ENCODE results near the gene CHMP1A.
"Not testable (repeated sequence)": the region's sequence is repeated elsewhere in the genome, so short reads cannot be mapped to it uniquely, and the experiment has no call there.

CHMP1A gene

GRCh38 chr16:89636663-89637062 is 20.8 kb downstream of the CHMP1A start:
- Histone ChIP-seq H3K27ac (ENCODE audit: low read length) (no peak overlapping the region), H3K4me1 (ENCODE audit: control insufficient read depth in 1 of 2, insufficient read depth in 2 of 2, low read length in 2 of 2) (peaks cover 0 to 13% of the 10 kb centered on the region in 2 donors), H3K4me3 (ENCODE audit: low read depth in 1 of 2, low read length in 2 of 2) (no peak overlapping the region), H3K36me3 (ENCODE audit: control insufficient read depth in 1 of 2, insufficient read depth in 2 of 2, low read length in 2 of 2) (no peaks in the 10 kb centered on the region), H3K9me3 (ENCODE audit: control insufficient read depth in 1 of 2, low read length in 2 of 2) (no peaks in the 10 kb centered on the region), H3K27me3 (ENCODE audit: low read depth, low read length) (no peaks in the 10 kb centered on the region)

DNA sequence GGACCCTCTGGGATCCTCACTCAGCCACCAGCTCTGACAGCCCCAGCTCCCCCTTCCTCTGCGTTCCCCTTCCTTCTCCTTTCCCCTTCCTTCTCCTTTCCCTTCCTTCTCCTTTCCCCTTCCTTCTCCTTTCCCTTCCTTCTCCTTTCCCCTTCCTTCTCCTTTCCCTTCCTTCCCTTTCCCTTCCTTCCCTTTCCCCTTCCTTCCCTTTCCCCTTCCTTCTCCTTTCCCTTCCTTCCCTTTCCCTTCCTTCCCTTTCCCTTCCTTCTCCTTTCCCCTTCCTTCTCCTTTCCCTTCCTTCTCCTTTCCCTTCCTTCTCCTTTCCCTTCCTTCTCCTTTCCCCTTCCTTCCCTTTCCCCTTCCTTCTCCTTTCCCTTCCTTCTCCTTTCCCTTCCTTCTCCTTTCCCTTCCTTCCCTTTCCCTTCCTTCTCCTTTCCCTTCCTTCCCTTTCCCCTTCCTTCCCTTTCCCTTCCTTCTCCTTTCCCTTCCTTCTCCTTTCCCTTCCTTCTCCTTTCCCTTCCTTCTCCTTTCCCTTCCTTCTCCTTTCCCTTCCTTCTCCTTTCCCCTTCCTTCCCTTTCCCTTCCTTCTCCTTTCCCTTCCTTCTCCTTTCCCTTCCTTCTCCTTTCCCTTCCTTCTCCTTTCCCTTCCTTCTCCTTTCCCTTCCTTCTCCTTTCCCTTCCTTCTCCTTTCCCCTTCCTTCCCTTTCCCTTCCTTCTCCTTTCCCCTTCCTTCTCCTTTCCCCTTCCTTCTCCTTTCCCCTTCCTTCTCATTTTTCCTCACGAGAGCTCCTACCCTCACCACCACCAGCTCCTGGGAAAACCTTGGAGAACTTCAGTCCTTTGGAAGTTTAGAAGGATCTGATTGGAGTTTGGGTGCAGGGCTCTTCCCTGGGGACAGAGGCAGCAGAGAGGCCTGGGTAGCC is 22.8 kb downstream of the CHMP1A start:
- H3K4me3 ChIP-seq (ENCODE audit: low read depth in 1 of 2, low read length in 2 of 2); H3K9me3 ChIP-seq (ENCODE audit: control insufficient read depth in 1 of 2, low read length in 2 of 2); H3K4me1 ChIP-seq (ENCODE audit: control insufficient read depth in 1 of 2, insufficient read depth in 2 of 2, low read length in 2 of 2); H3K27ac ChIP-seq (ENCODE audit: low read length); H3K36me3 ChIP-seq (ENCODE audit: control insufficient read depth in 1 of 2, insufficient read depth in 2 of 2, low read length in 2 of 2); H3K27me3 ChIP-seq (ENCODE audit: low read depth, low read length): not testable (repeated sequence)

DNA sequence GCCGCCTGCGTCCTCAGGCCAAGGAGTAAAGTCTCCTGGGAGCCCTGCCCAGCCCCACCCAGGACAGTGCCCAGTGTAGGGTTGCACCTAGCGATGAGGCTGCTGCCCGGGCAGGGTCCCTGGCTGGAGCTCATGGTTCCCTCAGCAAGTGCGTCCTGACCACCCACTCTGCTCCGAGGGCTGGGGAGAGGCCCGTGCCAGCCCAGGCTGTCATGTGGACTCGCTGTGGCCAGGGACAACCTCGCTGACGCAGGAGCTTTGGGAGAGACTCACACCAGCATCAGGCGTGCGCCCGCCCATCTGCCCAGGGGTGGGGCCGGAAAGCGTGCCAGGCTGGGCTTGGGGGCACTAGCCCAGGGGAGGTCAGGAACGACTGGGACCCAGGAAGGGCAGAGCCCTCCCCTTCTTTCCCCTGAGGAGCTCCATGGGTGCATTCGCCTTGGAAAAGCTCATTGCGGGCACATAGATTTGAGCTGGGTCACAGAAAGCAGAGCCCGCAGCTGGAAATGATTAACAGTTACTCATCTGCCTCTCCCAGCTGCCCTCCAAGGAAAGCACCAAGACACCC is 24.4 kb downstream of the CHMP1A start:
- Histone ChIP-seq H3K9me3 (ENCODE audit: control insufficient read depth in 1 of 2, low read length in 2 of 2) (no peaks in the 10 kb centered on the region), H3K4me3 (ENCODE audit: low read depth in 1 of 2, low read length in 2 of 2) (no peak overlapping the region), H3K27me3 (ENCODE audit: low read depth, low read length) (no peaks in the 10 kb centered on the region), H3K4me1 (ENCODE audit: control insufficient read depth in 1 of 2, insufficient read depth in 2 of 2, low read length in 2 of 2) (no peaks in the 10 kb centered on the region), H3K27ac (ENCODE audit: low read length) (no peak overlapping the region), H3K36me3 (ENCODE audit: control insufficient read depth in 1 of 2, insufficient read depth in 2 of 2, low read length in 2 of 2) (no peaks in the 10 kb centered on the region)

- H3K9me3 ChIP-seq (ENCODE audit: control insufficient read depth in 1 of 2, low read length in 2 of 2) = no peaks in the 10 kb centered on the region
- no peaks in the 10 kb centered on the region for H3K4me1 ChIP-seq (ENCODE audit: control insufficient read depth in 1 of 2, insufficient read depth in 2 of 2, low read length in 2 of 2)
- H3K4me3 ChIP-seq (ENCODE audit: low read depth in 1 of 2, low read length in 2 of 2) = no peak overlapping the region
- no peak overlapping the region for H3K27ac ChIP-seq (ENCODE audit: low read length)
- no peaks in the 10 kb centered on the region for H3K36me3 ChIP-seq (ENCODE audit: control insufficient read depth in 1 of 2, insufficient read depth in 2 of 2, low read length in 2 of 2)
- no peaks in the 10 kb centered on the region for H3K27me3 ChIP-seq (ENCODE audit: low read depth, low read length)
Observed at GRCh38 chr16:89629827-89630610, 27.5 kb downstream of the CHMP1A start.

GRCh38 chr16:89624777-89625761 is 32.4 kb downstream of the CHMP1A start:
- H3K4me1 ChIP-seq (ENCODE audit: control insufficient read depth in 1 of 2, insufficient read depth in 2 of 2, low read length in 2 of 2) = no peaks in the 10 kb centered on the region
- no peaks in the 10 kb centered on the region for H3K9me3 ChIP-seq (ENCODE audit: control insufficient read depth in 1 of 2, low read length in 2 of 2)
- no peaks in the 10 kb centered on the region for H3K27me3 ChIP-seq (ENCODE audit: low read depth, low read length)
- no peak overlapping the region for H3K4me3 ChIP-seq (ENCODE audit: low read depth in 1 of 2, low read length in 2 of 2)
- H3K27ac ChIP-seq (ENCODE audit: low read length) = no peak overlapping the region
- no peaks in the 10 kb centered on the region for H3K36me3 ChIP-seq (ENCODE audit: control insufficient read depth in 1 of 2, insufficient read depth in 2 of 2, low read length in 2 of 2)

DNA sequence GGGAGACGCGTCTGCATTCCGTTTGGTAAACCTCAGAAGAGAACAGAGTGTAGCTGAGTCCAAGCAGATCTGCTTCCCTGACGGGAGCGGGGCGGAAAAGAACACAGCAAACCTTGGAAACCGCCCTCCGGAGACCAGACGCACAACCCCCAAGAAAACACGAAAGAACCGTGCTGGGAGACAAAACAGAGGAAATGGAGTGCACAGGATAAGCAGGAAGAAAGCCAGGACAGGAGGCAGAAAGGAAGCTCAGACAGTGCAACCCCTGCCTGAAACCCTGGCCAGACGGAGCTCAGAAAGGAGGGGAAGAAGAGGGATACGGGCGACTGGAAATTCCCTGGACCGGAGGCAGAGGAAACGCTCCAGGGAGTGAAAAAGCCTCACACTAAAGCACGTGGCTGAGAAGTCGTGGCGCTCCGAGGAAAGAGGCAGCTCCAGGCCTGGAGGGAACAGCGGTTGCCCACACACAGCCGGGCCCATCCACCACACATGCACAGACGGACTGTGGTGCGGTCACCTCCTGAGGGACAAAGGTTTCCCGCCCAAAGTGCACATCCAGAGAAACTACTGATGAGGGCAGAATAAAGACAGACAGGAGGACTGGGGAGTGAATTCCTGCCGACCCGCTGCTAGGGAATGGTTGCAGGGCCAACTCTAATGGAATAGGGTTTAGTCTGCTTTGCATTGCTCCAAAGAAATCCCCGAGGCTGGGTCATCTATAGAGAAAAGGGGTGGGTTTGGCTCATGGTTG is 33.8 kb downstream of the CHMP1A start:
- no peak overlapping the region for H3K27ac ChIP-seq (ENCODE audit: low read length)
- no peaks in the 10 kb centered on the region for H3K27me3 ChIP-seq (ENCODE audit: low read depth, low read length)

GRCh38 chr16:89621698-89622409 is 35.7 kb downstream of the CHMP1A start:
- no peak overlapping the region for H3K4me3 ChIP-seq (ENCODE audit: low read depth in 1 of 2, low read length in 2 of 2)
- H3K27me3 ChIP-seq (ENCODE audit: low read depth, low read length) = no peaks in the 10 kb centered on the region
- no peaks in the 10 kb centered on the region for H3K4me1 ChIP-seq (ENCODE audit: control insufficient read depth in 1 of 2, insufficient read depth in 2 of 2, low read length in 2 of 2)
- no peak overlapping the region for H3K27ac ChIP-seq (ENCODE audit: low read length)
- H3K9me3 ChIP-seq (ENCODE audit: control insufficient read depth in 1 of 2, low read length in 2 of 2) = no peaks in the 10 kb centered on the region
- no peaks in the 10 kb centered on the region for H3K36me3 ChIP-seq (ENCODE audit: control insufficient read depth in 1 of 2, insufficient read depth in 2 of 2, low read length in 2 of 2)

More for the DNA sequence above, 33.8 kb downstream of the CHMP1A start:
- Histone ChIP-seq H3K9me3 (ENCODE audit: control insufficient read depth in 1 of 2, low read length in 2 of 2) (no peaks in the 10 kb centered on the region), H3K4me1 (ENCODE audit: control insufficient read depth in 1 of 2, insufficient read depth in 2 of 2, low read length in 2 of 2) (no peaks in the 10 kb centered on the region), H3K4me3 (ENCODE audit: low read depth in 1 of 2, low read length in 2 of 2) (no peak overlapping the region), H3K36me3 (ENCODE audit: control insufficient read depth in 1 of 2, insufficient read depth in 2 of 2, low read length in 2 of 2) (no peaks in the 10 kb centered on the region)

DNA sequence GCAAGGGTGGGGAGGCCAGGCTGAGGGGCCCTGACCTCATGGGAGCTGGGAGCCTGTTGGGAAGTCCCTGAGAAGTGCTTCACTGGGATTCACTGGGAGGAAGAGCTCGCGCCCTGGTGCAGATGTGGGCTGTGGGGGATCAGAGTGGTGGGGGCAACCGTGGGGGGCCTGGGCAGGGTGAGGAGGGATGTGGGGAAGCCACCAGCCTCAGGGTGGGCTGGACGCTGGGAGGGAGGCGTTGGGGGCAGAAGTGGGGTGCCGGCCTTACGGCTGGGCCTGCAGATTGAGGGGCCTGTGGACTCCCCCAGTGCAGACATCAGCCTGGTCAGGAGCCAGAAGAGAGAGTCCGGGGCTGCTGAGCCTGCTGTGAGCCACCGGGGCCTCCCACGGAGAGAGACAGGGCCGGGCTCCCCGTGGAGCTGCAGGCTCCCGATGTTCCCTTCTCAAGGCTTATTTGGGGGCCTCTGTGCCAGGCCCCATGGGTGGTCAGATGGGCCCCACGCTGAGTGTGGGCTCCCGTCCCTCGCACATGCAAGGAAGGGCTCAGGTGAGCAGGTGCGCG is 36.3 kb downstream of the CHMP1A start:
- H3K4me1 ChIP-seq (ENCODE audit: control insufficient read depth in 1 of 2, insufficient read depth in 2 of 2, low read length in 2 of 2) = no peaks in the 10 kb centered on the region
- H3K27ac ChIP-seq (ENCODE audit: low read length) = no peak overlapping the region
- no peak overlapping the region for H3K4me3 ChIP-seq (ENCODE audit: low read depth in 1 of 2, low read length in 2 of 2)
- no peaks in the 10 kb centered on the region for H3K27me3 ChIP-seq (ENCODE audit: low read depth, low read length)
- no peaks in the 10 kb centered on the region for H3K36me3 ChIP-seq (ENCODE audit: control insufficient read depth in 1 of 2, insufficient read depth in 2 of 2, low read length in 2 of 2)
- H3K9me3 ChIP-seq (ENCODE audit: control insufficient read depth in 1 of 2, low read length in 2 of 2) = no peaks in the 10 kb centered on the region

- H3K4me3 ChIP-seq (ENCODE audit: low read depth in 1 of 2, low read length in 2 of 2) = no peak overlapping the region
- no peaks in the 10 kb centered on the region for H3K9me3 ChIP-seq (ENCODE audit: control insufficient read depth in 1 of 2, low read length in 2 of 2)
- no peak overlapping the region for H3K27ac ChIP-seq (ENCODE audit: low read length)
- no peaks in the 10 kb centered on the region for H3K4me1 ChIP-seq (ENCODE audit: control insufficient read depth in 1 of 2, insufficient read depth in 2 of 2, low read length in 2 of 2)
- no peaks in the 10 kb centered on the region for H3K27me3 ChIP-seq (ENCODE audit: low read depth, low read length)
- H3K36me3 ChIP-seq (ENCODE audit: control insufficient read depth in 1 of 2, insufficient read depth in 2 of 2, low read length in 2 of 2) = no peaks in the 10 kb centered on the region
Observed at GRCh38 chr16:89620406-89620841, 37.1 kb downstream of the CHMP1A start.
